Stimulated activated CD4-positive, alpha-beta T cell treated with anti-CD3 and anti-CD28 coated beads, Interleukin-2, amount 100 ng/mL, for 48 hours (primary cell): ENCODE data around the gene YKT6.
"Not testable (repeated sequence)": the region's sequence is repeated elsewhere in the genome, so short reads cannot be mapped to it uniquely, and the experiment has no call there.

Source experiments
- DNase-seq, 2 donors: peaks; one replicate each; pipeline ENCODE4 v3.0.0-alpha.2; 2020

Gene YKT6

DNA sequence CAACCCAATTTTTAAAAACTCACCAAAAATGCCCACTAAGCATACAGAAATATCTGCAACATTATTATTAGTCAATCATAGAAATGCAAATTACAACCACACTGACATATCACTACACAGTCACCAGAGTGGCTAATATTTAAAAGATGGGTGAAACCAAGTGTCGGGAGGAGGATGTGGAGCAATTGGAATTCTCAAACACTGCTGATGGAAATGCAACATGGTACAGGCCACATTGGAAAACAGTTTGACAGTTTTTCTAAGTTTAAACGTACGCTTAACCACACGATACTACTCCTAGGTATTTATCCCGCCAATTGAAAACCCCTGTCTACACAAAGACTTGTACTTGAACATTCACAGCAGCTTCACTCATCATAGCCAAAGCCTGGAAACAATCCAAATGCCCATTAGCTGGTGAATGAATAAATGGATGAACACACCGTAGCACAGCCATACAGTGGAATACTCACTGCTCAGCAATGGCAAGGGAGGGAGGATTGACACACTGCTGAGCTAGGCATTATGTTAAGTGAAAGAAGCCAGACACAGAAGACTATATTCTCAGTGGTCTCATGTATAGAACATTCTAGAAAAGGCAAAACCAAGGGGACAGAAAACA, 27.9 kb upstream of the YKT6 start:
- DNase-seq = no peak

GRCh38 chr7:44173911-44174693, 26.7 kb upstream of the YKT6 start:
- no peak for DNase-seq

DNA sequence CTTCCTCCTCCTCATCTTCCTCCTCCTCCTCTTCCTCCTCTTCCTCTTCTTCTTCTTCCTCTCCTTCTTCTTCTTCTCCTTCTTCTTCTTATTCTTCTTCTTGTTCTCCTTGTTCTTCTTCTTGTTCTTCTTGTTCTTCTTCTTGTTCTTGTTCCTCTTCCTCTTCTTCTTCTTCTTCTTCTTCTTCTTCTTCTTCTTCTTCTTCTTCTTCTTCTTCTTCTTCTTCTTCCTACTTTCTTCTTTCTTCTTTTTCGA, 26.2 kb upstream of the YKT6 start:
- not testable (repeated sequence) for DNase-seq

DNA sequence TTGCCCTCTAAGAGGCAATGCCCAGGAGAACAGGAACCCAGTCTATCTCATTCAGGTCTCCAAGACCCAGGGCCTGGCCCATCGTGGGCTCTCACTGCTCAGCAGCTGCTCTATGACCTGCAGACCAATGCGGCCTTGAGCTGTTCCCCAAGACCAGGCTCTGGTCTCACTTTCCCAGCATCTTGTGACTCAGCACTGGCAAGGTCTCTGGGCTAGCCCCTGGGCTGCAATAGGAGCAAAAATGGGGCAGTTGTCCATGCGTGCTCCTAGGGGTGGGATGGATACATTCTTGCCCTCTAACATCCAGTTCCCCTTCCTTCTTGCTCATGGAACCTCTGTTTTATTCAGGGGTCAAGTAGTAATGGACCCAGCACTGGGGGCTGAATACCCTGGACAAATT, 25.0 kb upstream of the YKT6 start:
- no peak for DNase-seq

DNA sequence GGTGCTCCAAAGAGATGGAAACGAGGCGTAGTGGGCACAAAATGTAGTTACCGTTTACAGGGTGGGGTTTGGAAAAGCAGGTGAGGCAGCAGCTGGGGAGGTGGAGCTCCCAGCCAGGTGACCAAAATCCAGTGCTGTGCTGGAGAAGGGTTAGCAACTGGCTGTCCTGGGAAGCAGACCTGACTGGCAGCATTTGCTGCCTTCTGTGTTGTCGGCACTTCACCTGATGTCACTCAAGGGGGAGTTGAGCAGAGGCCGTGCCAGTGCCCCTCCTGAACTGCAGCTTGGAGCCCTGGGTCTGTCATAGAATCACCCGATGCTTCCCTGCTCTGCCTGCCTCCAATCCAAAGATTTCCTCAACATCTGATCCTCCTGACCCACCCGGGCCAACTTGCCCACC, 24.3 kb upstream of the YKT6 start:
- DNase-seq = no peak

GRCh38 chr7:44177570-44178131, 23.1 kb upstream of the YKT6 start:
- DNase-seq = no peak

DNA sequence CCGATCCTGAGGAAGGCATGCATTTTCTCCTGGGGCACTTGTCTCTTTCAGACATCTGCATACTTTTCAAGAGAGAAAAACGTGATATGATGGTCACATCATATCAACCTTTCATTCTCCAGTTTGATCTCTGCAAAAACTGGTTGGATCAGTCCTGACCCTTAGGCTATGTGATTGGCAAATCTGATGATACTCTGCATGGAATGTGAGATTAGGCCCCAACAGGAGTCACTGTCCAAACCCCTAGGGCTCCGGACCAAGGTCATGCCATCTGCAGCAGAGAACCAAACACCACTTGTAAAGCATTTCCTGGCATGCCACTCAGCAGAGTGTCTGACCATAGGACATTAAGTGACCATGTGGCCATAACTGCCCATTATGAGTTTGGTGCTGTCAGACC, 20.1 kb upstream of the YKT6 start:
- no peak for DNase-seq

DNA sequence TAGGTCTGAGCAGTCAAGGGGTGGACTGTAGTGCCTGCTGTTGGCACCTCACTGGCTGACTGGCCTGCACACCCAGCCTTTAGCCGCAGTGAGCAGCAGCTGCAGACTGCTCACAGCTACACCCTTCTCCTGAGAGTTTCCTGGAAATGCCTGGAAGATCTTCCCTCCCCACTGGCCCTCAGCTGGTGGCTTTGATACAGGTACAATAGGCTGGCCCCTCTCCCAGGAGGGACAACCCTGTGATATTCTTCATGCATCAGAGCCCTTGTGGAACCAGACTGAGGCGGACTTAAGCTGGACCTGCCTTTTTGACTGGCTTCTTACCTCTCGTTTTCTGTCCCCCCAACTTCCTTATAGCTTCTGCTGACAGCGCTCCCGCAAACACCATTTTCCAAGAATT, 18.0 kb upstream of the YKT6 start:
- DNase-seq = no peak

DNA sequence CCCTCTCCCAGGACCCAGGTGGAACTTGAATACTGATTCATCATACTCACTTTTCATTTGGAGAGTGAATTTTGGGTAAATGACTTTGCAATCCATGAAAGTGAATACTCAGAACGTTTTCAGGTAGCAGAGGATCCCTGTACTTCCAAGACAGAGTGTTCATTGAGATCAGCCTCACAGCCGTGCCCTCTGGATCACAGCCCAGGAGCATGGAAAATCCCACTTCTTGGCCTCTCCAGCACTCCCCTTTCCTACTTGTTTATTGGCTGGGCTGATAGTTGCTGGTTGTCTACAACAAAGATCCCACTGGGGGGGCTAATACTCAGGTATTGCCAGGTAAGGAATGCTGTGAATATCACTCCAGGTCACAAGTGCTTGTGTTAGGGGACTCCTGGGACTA, 17.4 kb upstream of the YKT6 start:
- no peak for DNase-seq

- DNase-seq = no peak
Measured at GRCh38 chr7:44184206-44184872, 16.4 kb upstream of the YKT6 start.

- no peak for DNase-seq
Measured at GRCh38 chr7:44184873-44185446, 15.8 kb upstream of the YKT6 start.

DNA sequence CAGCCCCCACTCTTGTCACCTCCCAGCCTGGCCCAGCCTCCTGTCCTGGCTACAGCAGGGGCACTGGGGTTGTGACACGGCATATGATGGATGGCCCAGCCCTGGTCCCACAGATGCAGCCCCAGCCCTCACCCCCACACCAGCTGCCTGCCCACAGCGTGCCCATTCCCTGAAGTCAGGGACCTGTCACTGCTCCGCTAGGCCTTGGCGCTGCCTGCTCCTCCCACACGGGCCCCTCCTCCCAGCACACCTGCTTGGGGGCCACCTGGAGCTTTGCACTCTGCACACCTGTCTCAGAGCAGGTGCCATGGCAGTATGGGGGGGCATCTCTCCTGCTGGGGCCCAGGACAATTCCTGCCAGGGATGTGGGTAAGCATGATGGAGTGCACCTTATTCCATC, 15.0 kb upstream of the YKT6 start:
- no peak for DNase-seq

DNA sequence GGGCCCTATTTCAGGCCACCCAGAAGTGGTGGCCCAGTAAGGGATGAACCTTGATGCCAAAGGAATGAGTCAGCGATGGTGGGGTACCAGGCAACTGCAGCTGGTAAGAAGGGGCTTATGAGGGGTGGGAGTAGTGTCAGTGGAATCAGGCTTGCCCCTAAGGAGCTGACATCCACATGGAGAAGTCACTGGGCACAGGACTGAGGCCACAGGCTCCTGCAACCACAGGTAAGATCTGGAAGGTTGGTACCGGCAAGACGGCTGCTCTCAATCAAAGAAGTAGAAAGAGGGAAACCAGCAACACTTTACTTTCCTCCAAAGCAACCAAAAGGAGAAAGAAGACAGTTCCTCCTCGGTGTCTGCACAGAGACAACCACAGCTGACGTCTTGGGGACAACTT, 14.0 kb upstream of the YKT6 start:
- no peak for DNase-seq

DNA sequence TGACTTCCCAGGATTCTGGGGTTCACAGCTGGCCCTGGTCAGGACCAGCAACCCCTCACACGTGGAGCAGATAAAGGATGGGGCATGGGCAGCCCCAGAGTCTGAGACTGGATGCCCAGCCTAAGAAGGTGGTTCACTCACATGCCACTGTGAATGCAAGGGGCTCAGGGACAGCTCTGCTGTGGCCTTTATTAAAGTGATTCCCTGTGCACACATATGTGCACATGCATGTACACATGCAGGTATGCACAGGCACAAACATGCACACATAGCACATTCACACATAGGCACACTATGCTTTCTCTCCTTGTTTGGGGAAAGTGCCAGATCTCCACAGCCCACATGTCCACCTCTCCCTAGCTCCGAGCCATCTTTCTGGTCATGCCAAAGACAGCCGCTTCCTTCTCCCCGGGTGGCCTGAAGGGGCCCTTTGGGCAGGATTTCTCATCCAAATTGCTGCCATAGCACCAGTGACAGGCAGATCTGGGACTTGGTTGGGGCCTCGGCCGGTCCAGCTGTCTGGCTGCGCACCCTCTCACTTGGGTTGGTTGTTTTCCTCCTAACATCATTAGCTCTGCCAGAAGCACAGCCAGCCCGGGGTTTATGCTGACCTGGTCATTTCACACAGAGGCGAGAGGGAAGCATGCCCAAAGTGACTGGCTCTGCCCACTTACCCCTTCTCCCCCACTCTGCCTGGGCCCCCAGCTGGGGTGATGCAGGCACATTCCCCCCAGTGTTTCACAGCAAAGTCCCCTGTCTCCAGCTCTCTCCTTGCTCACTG, 13.0 kb upstream of the YKT6 start:
- no peak for DNase-seq

DNA sequence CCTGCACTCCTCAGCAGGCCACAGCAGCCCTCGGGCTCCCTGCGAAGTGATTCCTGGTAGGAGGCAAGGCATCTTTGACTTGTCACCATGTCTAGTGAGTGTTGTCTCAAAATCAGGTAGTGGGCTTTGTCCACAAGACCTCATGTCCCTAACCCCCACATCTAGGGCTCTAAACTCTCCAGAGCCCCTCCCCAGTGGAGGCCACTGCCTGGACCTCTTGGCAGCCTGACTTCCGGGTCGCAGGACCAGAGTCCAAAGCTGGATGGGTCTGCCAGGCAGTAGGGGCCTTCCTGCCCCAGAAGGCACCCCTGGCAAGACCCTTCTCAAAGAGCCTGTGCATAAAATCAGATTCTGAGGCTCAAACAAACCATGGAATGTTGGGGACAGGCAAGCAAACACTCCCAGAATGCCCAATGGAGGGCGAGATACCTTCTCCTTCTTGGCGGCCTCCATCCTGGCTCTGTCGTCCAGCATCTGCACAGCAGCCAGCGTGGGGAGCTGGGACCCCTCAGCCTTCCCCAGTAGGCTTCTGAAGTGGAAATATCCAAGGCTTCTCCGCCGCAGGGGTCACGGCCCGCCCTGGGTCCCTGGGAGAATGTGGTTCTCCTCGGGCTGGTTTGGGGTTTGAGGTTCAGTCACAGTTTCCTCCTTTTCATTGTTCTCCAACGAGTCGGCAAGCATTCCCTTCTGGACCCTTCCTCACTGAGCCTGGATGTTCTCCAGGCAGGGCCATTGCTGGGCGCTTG, 12.1 kb upstream of the YKT6 start:
- no peak for DNase-seq

- no peak for DNase-seq
Measured at GRCh38 chr7:44189286-44189992, 11.3 kb upstream of the YKT6 start, which contains the start of gene GCK. Gene GCK (minus strand): TSS chr7:44189439. CDS start chr7:44188953, 486 bp downstream.

- no peak for DNase-seq
Measured at GRCh38 chr7:44189993-44190872, 10.5 kb upstream of the YKT6 start.

- DNase-seq = no peak
Measured at GRCh38 chr7:44191171-44191570, 9.6 kb upstream of the YKT6 start.

- DNase-seq = no peak
Measured at GRCh38 chr7:44193011-44193802, 7.6 kb upstream of the YKT6 start.

GRCh38 chr7:44194069-44194468, 6.7 kb upstream of the YKT6 start:
- peak; percentile 9 to 22 for DNase-seq
